Breast epithelium (tissue), 4 donors: ENCODE measurements around the gene RNF2. TPM values are rescaled to one million over a fixed set of nuclear protein-coding genes. Genes with fewer than 3 reads are reported as not detected.

Experiments used
- DNase-seq, 2 donors: peaks; one replicate each; pipeline ENCODE4 v3.0.0-alpha.2; 2019; ENCODE audit warnings: low spot score in 2 of 2
- H3K27ac ChIP-seq, 2 donors: fragments of 200-600 bp; sonication (generic) in 1 of 2; one replicate each; pipeline ENCODE4 v1.5.1; 2016 to 2019; ENCODE audit warnings: mild to moderate bottlenecking in 1 of 2
- H3K27me3 ChIP-seq, 2 donors: fragments of 200-600 bp; sonication (generic) in 1 of 2; one replicate each; pipeline versions ENCODE4 v1.5.1 to v1.6.0; 2017 to 2019; ENCODE audit warnings: control low read depth in 1 of 2, mild to moderate bottlenecking in 1 of 2
- H3K36me3 ChIP-seq: fragments of 200-600 bp; one replicate; pipeline ENCODE4 v1.5.1; 2019
- H3K4me1 ChIP-seq, 2 donors: fragments of 200-600 bp; sonication (generic); one replicate each; pipeline ENCODE4 v1.5.1; 2016 to 2019; ENCODE audit warnings: control low read depth in 1 of 2
- H3K4me3 ChIP-seq, 3 donors: fragments of 200-600 bp; sonication (generic); 1 replicate in 2 of 3; 2 replicates in 1 of 3; pipeline ENCODE4 v1.5.1; 2016 to 2019; ENCODE audit warnings: mild to moderate bottlenecking in 3 of 3, moderate library complexity in 2 of 3
- H3K9me3 ChIP-seq, 2 donors: fragments of 200-600 bp; sonication (generic) in 1 of 2; one replicate each; pipeline ENCODE4 v1.5.1; 2016 to 2019; ENCODE audit warnings: control low read depth in 1 of 2
- CTCF ChIP-seq, 3 donors: fragments of 450-650 bp; IDR thresholded peaks; one replicate each; pipeline ENCODE4 v1.5.1; 2016 to 2017; ENCODE audit warnings: antibody characterized with exemption in 3 of 3, mild to moderate bottlenecking in 3 of 3, moderate library complexity in 3 of 3
- POLR2A ChIP-seq: fragments of 450-650 bp; IDR thresholded peaks from one replicate; pipeline ENCODE4 v1.6.1; 2016; ENCODE audit warnings: antibody characterized with exemption, mild to moderate bottlenecking, moderate library complexity
- POLR2AphosphoS5 ChIP-seq, 3 donors: sonication (generic); formaldehyde crosslinking; IDR thresholded peaks; one replicate each; pipeline ENCODE4 v1.6.1; 2017; ENCODE audit warnings: antibody characterized with exemption in 3 of 3
- intact Hi-C: fragments of 100-400 bp; cut with DNase I; formaldehyde crosslinking; loops from one replicate; pipeline ENCODE4 v1.15.1; 2023; ENCODE audit warnings: low total_unique reads
- total RNA-seq, 3 donors: library from RNA; depleted of rRNA; stranded (reverse); fragments of >200 nt; gene quantifications; one replicate each; pipeline ENCODE4 v1.1.0, GENCODE V29; 2016

RNF2 gene
- total RNA-seq, 3 donors from 2014 or later = 17.1 to 28.7 (median 20.3) TPM

DNA sequence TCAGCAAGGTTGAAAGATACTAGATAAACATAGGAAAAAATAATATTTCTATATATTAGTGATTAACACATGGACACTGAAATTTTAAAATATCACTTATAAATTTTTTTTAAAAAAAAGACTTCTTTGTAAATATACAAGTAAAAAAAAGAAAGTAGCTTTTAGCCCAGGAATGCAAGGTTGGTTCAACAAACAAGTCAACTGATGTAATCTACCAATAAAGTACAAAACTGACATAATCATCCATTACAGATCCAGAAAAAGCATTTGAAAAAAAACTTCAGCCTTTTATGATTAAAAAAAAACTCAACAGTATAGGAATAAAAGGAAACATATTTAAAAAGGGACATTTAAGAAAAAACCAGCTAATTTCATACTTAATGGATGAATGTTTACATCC, 63.0 kb downstream of the RNF2 start:
- H3K4me3 ChIP-seq = no peak overlapping the region
- intact Hi-C loops = no loop called here
- no peaks in the 10 kb centered on the region for H3K36me3 ChIP-seq
- no peak for DNase-seq
- H3K27ac ChIP-seq = no peak overlapping the region
- H3K27me3 ChIP-seq = no peaks in the 10 kb centered on the region
- TF ChIP-seq CTCF (IDR thresholded peaks at IDR 0.05) (no peak), POLR2A (no peak), POLR2AphosphoS5 (IDR thresholded peaks at IDR 0.05) (no peak)
- H3K9me3 ChIP-seq = peaks cover 12 to 39% of the 10 kb centered on the region in 2 donors
- H3K4me1 ChIP-seq = no peaks in the 10 kb centered on the region

DNA sequence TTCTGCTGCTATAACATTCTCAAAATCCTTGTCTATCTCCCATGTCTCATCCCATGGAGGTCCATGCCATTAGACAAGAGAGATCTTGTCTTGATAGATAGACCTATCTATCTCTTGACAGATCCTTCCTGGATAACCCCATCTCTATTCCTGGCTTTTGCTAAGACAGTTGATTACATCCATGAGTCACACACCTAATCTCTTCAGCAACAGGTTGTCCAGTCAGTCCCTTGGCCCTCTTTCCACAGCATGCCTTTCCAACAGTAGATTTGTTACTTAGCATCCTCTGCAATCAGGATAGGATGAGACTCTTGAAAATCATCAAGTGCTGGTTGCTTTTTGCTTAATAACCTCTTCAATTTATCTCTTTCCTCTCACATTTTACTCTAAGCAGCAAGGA, 64.8 kb downstream of the RNF2 start:
- Histone ChIP-seq H3K4me1 (no peaks in the 10 kb centered on the region), H3K27ac (no peak overlapping the region), H3K36me3 (no peaks in the 10 kb centered on the region), H3K4me3 (no peak overlapping the region), H3K9me3 (peaks cover 12 to 39% of the 10 kb centered on the region in 2 donors), H3K27me3 (no peaks in the 10 kb centered on the region)
- TF ChIP-seq POLR2A (no peak), POLR2AphosphoS5 (IDR thresholded peaks at IDR 0.05) (no peak), CTCF (IDR thresholded peaks at IDR 0.05) (no peak)
- intact Hi-C loops = no loop called here
- DNase-seq = no peak

DNA sequence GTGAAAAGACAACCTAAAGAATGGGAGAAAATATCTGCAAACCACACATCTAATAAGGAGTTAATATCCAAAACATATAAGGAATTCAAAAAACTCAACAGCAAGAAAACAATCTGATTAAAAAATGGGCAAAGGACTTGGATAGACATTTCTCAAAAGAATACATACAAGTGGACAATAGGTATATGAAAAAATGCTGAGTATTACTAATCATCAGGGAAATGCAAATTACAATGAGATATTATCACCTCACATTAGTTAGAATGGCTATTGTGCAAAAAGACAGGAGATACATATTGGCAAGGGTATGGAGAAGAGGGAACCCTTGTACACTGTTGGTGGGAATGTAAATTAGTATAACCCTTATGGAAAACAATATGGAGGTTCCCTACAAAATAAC, 66.5 kb downstream of the RNF2 start:
- Histone ChIP-seq H3K9me3 (peaks cover 12 to 36% of the 10 kb centered on the region in 2 donors), H3K4me1 (no peaks in the 10 kb centered on the region), H3K4me3 (no peak overlapping the region), H3K36me3 (no peaks in the 10 kb centered on the region), H3K27ac (no peak overlapping the region), H3K27me3 (no peaks in the 10 kb centered on the region)
- no peak for DNase-seq
- TF ChIP-seq CTCF (IDR thresholded peaks at IDR 0.05) (no peak), POLR2A (no peak), POLR2AphosphoS5 (IDR thresholded peaks at IDR 0.05) (no peak)
- intact Hi-C loops = no loop called here

- Histone ChIP-seq H3K27ac (no peak overlapping the region), H3K9me3 (peaks cover 12 to 31% of the 10 kb centered on the region in 2 donors), H3K27me3 (no peaks in the 10 kb centered on the region), H3K4me1 (no peaks in the 10 kb centered on the region), H3K4me3 (no peak overlapping the region), H3K36me3 (no peaks in the 10 kb centered on the region)
- intact Hi-C loops = no loop called here
- no peak for TF ChIP-seq CTCF (IDR thresholded peaks at IDR 0.05)
- TF ChIP-seq POLR2AphosphoS5 (IDR thresholded peaks at IDR 0.05) = no peak
- TF ChIP-seq POLR2A = no peak
- DNase-seq = no peak
These were observed 67.0 kb downstream of the RNF2 start for GRCh38 chr1:185112356-185112755.

- Histone ChIP-seq H3K9me3 (no peaks in the 10 kb centered on the region), H3K36me3 (no peaks in the 10 kb centered on the region), H3K27ac (no peak overlapping the region), H3K4me3 (no peak overlapping the region), H3K27me3 (no peaks in the 10 kb centered on the region), H3K4me1 (no peaks in the 10 kb centered on the region)
- intact Hi-C loops = no loop called here
- no peak for TF ChIP-seq POLR2AphosphoS5 (IDR thresholded peaks at IDR 0.05)
- no peak for TF ChIP-seq POLR2A
- TF ChIP-seq CTCF (IDR thresholded peaks at IDR 0.05) = no peak
- no peak for DNase-seq
These were observed 84.3 kb downstream of the RNF2 start for GRCh38 chr1:185129708-185130107.
